Measurements from ENCODE around the gene STMN1. TPM values are rescaled to one million over a fixed set of nuclear protein-coding genes. Genes with fewer than 3 reads are reported as not detected.

STMN1 gene
- total and polyA plus RNA-seq, 9 of the 15 experiments (the other 6 are each of a cell fraction or from before 2014, with no cell fraction given) = 269 to 2,153 (median 595) TPM

DNA sequence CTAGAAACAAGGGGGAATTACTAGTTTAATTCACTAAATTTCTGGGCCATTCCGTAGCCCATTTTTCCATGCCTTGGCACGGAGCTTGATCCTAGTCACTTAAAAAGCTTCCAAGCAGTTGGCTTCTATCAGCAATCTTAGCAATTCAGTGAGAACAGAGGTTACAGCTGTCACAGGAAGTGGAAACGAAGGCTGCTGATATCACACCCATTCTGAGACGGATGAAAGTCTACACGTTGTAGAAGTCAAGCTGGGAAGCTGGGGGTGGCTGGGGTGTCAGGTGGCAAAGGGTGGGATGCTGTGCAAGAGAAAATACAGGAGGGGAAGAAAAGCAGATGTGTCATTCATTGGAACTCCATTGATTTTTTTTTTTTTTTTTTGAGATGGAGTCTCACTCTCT lies 11.8 kb upstream of the STMN1 start (continued):
- TF ChIP-seq, protein P1, sequence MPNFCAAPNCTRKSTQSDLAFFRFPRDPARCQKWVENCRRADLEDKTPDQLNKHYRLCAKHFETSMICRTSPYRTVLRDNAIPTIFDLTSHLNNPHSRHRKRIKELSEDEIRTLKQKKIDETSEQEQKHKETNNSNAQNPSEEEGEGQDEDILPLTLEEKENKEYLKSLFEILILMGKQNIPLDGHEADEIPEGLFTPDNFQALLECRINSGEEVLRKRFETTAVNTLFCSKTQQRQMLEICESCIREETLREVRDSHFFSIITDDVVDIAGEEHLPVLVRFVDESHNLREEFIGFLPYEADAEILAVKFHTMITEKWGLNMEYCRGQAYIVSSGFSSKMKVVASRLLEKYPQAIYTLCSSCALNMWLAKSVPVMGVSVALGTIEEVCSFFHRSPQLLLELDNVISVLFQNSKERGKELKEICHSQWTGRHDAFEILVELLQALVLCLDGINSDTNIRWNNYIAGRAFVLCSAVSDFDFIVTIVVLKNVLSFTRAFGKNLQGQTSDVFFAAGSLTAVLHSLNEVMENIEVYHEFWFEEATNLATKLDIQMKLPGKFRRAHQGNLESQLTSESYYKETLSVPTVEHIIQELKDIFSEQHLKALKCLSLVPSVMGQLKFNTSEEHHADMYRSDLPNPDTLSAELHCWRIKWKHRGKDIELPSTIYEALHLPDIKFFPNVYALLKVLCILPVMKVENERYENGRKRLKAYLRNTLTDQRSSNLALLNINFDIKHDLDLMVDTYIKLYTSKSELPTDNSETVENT (CRISPR knock-in tag; IDR thresholded peaks at IDR 0.05) = no peak
- TF ChIP-seq CBFB (CRISPR knock-in tag; IDR thresholded peaks at IDR 0.05) (no peak), PRDM10 (IDR thresholded peaks at IDR 0.05; ENCODE audit: partially characterized antibody) (peak; percentile 17), NCOA4 (IDR thresholded peaks at IDR 0.05; ENCODE audit: partially characterized antibody) (no peak), MEIS2 (IDR thresholded peaks at IDR 0.05; ENCODE audit: partially characterized antibody) (no peak), HDAC2 (IDR thresholded peaks at IDR 0.05) (0 out of 2 replicates have a peak, but pooled peaks have one; percentile 24), TEAD2 (tag; IDR thresholded peaks at IDR 0.05) (no peak), DACH1 (IDR thresholded peaks at IDR 0.05; ENCODE audit: partially characterized antibody) (no peak), LCOR (CRISPR knock-in tag; IDR thresholded peaks at IDR 0.05) (no peak), KDM1A (IDR thresholded peaks at IDR 0.05) (peak; percentile 55 to 57; a peak in 2 of 4 replicates), WHSC1 (IDR thresholded peaks at IDR 0.05; ENCODE audit: low read length) (no peak), CHD1 (IDR thresholded peaks at IDR 0.05; ENCODE audit: low read length) (no peak), NFRKB (IDR thresholded peaks at IDR 0.05; ENCODE audit: low read depth) (no peak), KLF1 (tag; IDR thresholded peaks at IDR 0.05) (no peak), MECOM (CRISPR knock-in tag; IDR thresholded peaks at IDR 0.05) (no peak), RFX1 (IDR thresholded peaks at IDR 0.05) (no peak), MNT (conservative IDR thresholded peaks at IDR 0.05) (0 out of 4 replicates have a peak, but pooled peaks of 1 of the 2 experiments have one; percentile 28), CBFA2T2 (conservative IDR thresholded peaks at IDR 0.05) (peak; percentile 32; the same call in 1 of the 2 replicates), L3MBTL2 (IDR thresholded peaks at IDR 0.05) (peak; percentile 18; the same call in 1 of the 2 replicates), ZNF217 (CRISPR knock-in tag; IDR thresholded peaks at IDR 0.05) (no peak)
- TF ChIP-seq, protein P2, sequence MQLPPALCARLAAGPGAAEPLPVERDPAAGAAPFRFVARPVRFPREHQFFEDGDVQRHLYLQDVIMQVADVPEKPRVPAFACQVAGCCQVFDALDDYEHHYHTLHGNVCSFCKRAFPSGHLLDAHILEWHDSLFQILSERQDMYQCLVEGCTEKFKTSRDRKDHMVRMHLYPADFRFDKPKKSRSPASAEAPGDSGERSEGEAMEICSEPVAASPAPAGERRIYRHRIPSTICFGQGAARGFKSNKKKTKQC (CRISPR knock-in tag; IDR thresholded peaks at IDR 0.05) = no peak
- TF ChIP-seq, protein P3, sequence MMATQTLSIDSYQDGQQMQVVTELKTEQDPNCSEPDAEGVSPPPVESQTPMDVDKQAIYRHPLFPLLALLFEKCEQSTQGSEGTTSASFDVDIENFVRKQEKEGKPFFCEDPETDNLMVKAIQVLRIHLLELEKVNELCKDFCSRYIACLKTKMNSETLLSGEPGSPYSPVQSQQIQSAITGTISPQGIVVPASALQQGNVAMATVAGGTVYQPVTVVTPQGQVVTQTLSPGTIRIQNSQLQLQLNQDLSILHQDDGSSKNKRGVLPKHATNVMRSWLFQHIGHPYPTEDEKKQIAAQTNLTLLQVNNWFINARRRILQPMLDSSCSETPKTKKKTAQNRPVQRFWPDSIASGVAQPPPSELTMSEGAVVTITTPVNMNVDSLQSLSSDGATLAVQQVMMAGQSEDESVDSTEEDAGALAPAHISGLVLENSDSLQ (IDR thresholded peaks at IDR 0.05) = peak; percentile 63
